Measurements from ENCODE around the gene REX1BD. TPM values are rescaled to one million over a fixed set of nuclear protein-coding genes. Genes with fewer than 3 reads are reported as not detected.

The REX1BD gene
- total and polyA plus RNA-seq, 10 of the 15 experiments (the other 5 are each of a cell fraction or from before 2014, with no cell fraction given), result 1.1 to 101 (median 35.0) TPM

GRCh38 chr19:18551631-18552030, 37.0 kb upstream of the REX1BD start (continued):
- TF ChIP-seq PKNOX1 (IDR thresholded peaks at IDR 0.05), result no peak
- no peak for TF ChIP-seq RCOR1 (conservative IDR thresholded peaks at IDR 0.05; ENCODE audit: low read depth, low read length)
- TF ChIP-seq CREM (IDR thresholded peaks at IDR 0.05; ENCODE audit: low read depth), result no peak
- TF ChIP-seq CEBPB (IDR thresholded peaks at IDR 0.05; ENCODE audit: borderline replicate concordance in 1 of 2, low read depth in 2 of 2, low read length in 2 of 2), result no peak

GRCh38 chr19:18557411-18558201, 31.0 kb upstream of the REX1BD start, which contains the start of gene KXD1:
Gene KXD1, plus strand, starts transcription at chr19:18557870. Its CDS starts 4,187 bp downstream, at chr19:18562057.
- H3K36me3 ChIP-seq (ENCODE audit: control insufficient read depth in 2 of 2, insufficient read depth in 2 of 2, low read length in 1 of 2), result peaks cover 4 to 5% of the 10 kb centered on the region in 2 experiments; a peak in 3 of 4 replicates
- H3K4me3 ChIP-seq, result peak within 1 kb of the TSS; percentile 95
- H3K9me3 ChIP-seq (replicated peaks; ENCODE audit: control insufficient read depth, insufficient read depth, low read length), result no peaks in the 10 kb centered on the region
- peak; percentile 99 for FAIRE-seq
- WGBS (ENCODE audit: insufficient coverage, insufficient replicate concordance, low lambda C conversion rate, missing lambda C conversion rate), result 1% methylated on average over 43 of the region's 58 CpGs
- peak; percentile 98 for DNase-seq (ENCODE audit: low read depth, low spot score)
- no peaks in the 10 kb centered on the region for H3K27me3 ChIP-seq (replicated peaks in 1 of 2; ENCODE audit: control insufficient read depth in 2 of 2, insufficient read depth in 2 of 2, low read length in 1 of 2)
- RAD21 ChIA-PET (ENCODE audit: unreplicated experiment), result interaction anchor here (0.7 to 7.1 kb wide), 8 partner anchors 13 to 184 kb away, joined by 4 to 39 read pairs (median 8); partner anchors contain the start of genes ELL, FKBP8, REX1BD and UBA52
- peak within 1 kb of the TSS; percentile 89 for H3K9ac ChIP-seq (ENCODE audit: control insufficient read depth, insufficient read depth, low read length)
- intact Hi-C loops (cut with micrococcal nuclease; ENCODE audit: unreplicated experiment), result loop anchor here (1.0 kb wide), 1 partner anchor 35 kb away; the partner anchor contains the start of gene ELL
- no peaks in the 10 kb centered on the region for H4K20me1 ChIP-seq (ENCODE audit: control insufficient read depth, insufficient read depth)
- peak; percentile 97 for ATAC-seq
- POLR2A ChIA-PET, result interaction anchor here (0.6 to 7.5 kb wide), 15 partner anchors 12 to 506 kb away, joined by 3 to 79 read pairs (median 7); partner anchors contain the start of genes ELL, FKBP8, REX1BD and UBA52
- SMC1A ChIA-PET (ENCODE audit: uncharacterized antibody, unreplicated experiment), result interaction anchor here (1.0 to 4.8 kb wide), 10 partner anchors 10 to 79 kb away, joined by 3 to 29 read pairs (median 4); partner anchors contain the start of genes ELL, FKBP8, REX1BD and UBA52
- in situ Hi-C loops (cut with MboI), result no loop called here
- H2AFZ ChIP-seq (ENCODE audit: control insufficient read depth, low read depth, low read length), result peak within 1 kb of the TSS; percentile 45
- TSS peak; percentile 94 for BruUV-seq (replicated peaks)
- H3K79me2 ChIP-seq (ENCODE audit: control insufficient read depth, insufficient read depth, low read length), result peaks cover 32% of the 10 kb centered on the region
- CTCF ChIA-PET, result interaction anchor here (0.7 to 5.6 kb wide), 14 partner anchors 11 to 290 kb away, joined by 3 to 35 read pairs (median 5); partner anchors contain the start of genes ELL, FKBP8, REX1BD and UBA52
- H3K27ac ChIP-seq (ENCODE audit: control insufficient read depth, insufficient read depth), result peak within 1 kb of the TSS; percentile 85
- H3K4me1 ChIP-seq (ENCODE audit: control insufficient read depth, insufficient read depth, low read length), result no peaks in the 10 kb centered on the region
- H3K4me2 ChIP-seq (ENCODE audit: control insufficient read depth, insufficient read depth), result peak within 1 kb of the TSS; percentile 82
- TF ChIP-seq RELA (IDR thresholded peaks at IDR 0.05; ENCODE audit: borderline replicate concordance, partially characterized antibody) (no peak), RELB (IDR thresholded peaks at IDR 0.05; ENCODE audit: low read depth) (peak; percentile 66), BACH1 (IDR thresholded peaks at IDR 0.05; ENCODE audit: borderline replicate concordance) (peak; percentile 99), EGR1 (IDR thresholded peaks at IDR 0.05; ENCODE audit: borderline replicate concordance in 1 of 2, low read depth in 2 of 2, low read length in 2 of 2) (peak; percentile 55 to 94; a peak in 2 of 3 replicates), PAX5 (IDR thresholded peaks at IDR 0.05; ENCODE audit: borderline replicate concordance, low read depth, low read length) (no peak), MLLT1 (IDR thresholded peaks at IDR 0.05) (peak; percentile 68), ELK1 (IDR thresholded peaks at IDR 0.05; ENCODE audit: low read depth, low read length) (peak; percentile 68), SMC3 (IDR thresholded peaks at IDR 0.05; ENCODE audit: borderline replicate concordance, low read length) (no peak), SIN3A (IDR thresholded peaks at IDR 0.05; ENCODE audit: low read depth, low read length) (peak; percentile 84; the same call in 1 of the 2 replicates), MXI1 (IDR thresholded peaks at IDR 0.05; ENCODE audit: low read depth, low read length) (peak; percentile 90)

Measured in GM12878 (cell line).